ENCODE measurements around the gene KCNJ12. TPM values are rescaled to one million over a fixed set of nuclear protein-coding genes. Genes with fewer than 3 reads are reported as not detected.

KCNJ12 gene
- total RNA-seq, 1 donor = 1.7 TPM

GRCh38 chr17:21352981-21353265 is 23.2 kb upstream of the KCNJ12 start:
- no peak for DNase-seq (ENCODE audit: low read depth)
- TF ChIP-seq CTCF (IDR thresholded peaks at IDR 0.05; ENCODE audit: insufficient read depth, low read length) = no peak
- H3K4me3 ChIP-seq (ENCODE audit: low read depth, low read length) = no peak overlapping the region

GRCh38 chr17:21353326-21354010 is 22.7 kb upstream of the KCNJ12 start:
- H3K4me3 ChIP-seq (ENCODE audit: low read depth, low read length) = no peak overlapping the region
- peak; percentile 82 for DNase-seq (ENCODE audit: low read depth)
- TF ChIP-seq CTCF (IDR thresholded peaks at IDR 0.05; ENCODE audit: insufficient read depth, low read length) = no peak

GRCh38 chr17:21354796-21355385 is 21.3 kb upstream of the KCNJ12 start:
- no peak for DNase-seq (ENCODE audit: low read depth)
- no peak overlapping the region for H3K4me3 ChIP-seq (ENCODE audit: low read depth, low read length)
- TF ChIP-seq CTCF (IDR thresholded peaks at IDR 0.05; ENCODE audit: insufficient read depth, low read length) = no peak

- DNase-seq (ENCODE audit: low read depth) = no peak
- no peak overlapping the region for H3K4me3 ChIP-seq (ENCODE audit: low read depth, low read length)
- TF ChIP-seq CTCF (IDR thresholded peaks at IDR 0.05; ENCODE audit: insufficient read depth, low read length) = no peak
Observed at GRCh38 chr17:21355586-21355985, 20.6 kb upstream of the KCNJ12 start.

- TF ChIP-seq CTCF (IDR thresholded peaks at IDR 0.05; ENCODE audit: insufficient read depth, low read length) = no peak
- no peak for DNase-seq (ENCODE audit: low read depth)
Observed at GRCh38 chr17:21356537-21357127, 19.5 kb upstream of the KCNJ12 start.

GRCh38 chr17:21357281-21357680 is 18.9 kb upstream of the KCNJ12 start:
- DNase-seq (ENCODE audit: low read depth) = no peak
- no peak for TF ChIP-seq CTCF (IDR thresholded peaks at IDR 0.05; ENCODE audit: insufficient read depth, low read length)
- H3K4me3 ChIP-seq (ENCODE audit: low read depth, low read length) = no peak overlapping the region

More at GRCh38 chr17:21356537-21357127, 19.5 kb upstream of the KCNJ12 start:
- H3K4me3 ChIP-seq (ENCODE audit: low read depth, low read length) = no peak overlapping the region

Data from fibroblast of the aortic adventitia (primary cell).